ENCODE results near the gene RNASE13. TPM values are rescaled to one million over a fixed set of nuclear protein-coding genes. Genes with fewer than 3 reads are reported as not detected.

The RNASE13 gene
- total RNA-seq, 4 donors from 2014 or later: not detected

DNA sequence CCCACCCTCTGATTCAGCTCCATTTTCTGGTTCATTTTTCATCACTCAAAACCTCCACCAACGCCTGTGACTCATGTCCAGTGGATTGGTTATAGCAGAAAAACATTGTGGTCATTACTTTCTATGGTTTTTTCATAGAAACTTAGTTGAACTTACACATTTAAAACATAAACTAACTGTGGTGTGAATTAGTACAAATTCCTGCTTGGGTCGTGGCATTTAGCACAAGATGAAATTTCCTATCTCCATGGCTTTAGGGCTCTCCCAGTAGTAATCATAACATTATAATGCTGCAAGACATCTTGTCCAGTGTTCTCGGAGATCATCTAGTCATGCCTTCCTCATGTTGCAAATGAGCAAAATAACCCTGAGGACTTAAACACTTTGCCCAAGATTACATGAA is 14.7 kb upstream of the RNASE13 start:
- Histone ChIP-seq H3K27ac (no peak overlapping the region), H3K27me3 (no peaks in the 10 kb centered on the region), H3K9me3 (no peaks in the 10 kb centered on the region), H3K4me1 (no peaks in the 10 kb centered on the region), H3K4me3 (no peak overlapping the region), H3K36me3 (no peaks in the 10 kb centered on the region)
- no peak for DNase-seq
- TF ChIP-seq POLR2A (IDR thresholded peaks at IDR 0.05): no peak
- TF ChIP-seq, protein P1, sequence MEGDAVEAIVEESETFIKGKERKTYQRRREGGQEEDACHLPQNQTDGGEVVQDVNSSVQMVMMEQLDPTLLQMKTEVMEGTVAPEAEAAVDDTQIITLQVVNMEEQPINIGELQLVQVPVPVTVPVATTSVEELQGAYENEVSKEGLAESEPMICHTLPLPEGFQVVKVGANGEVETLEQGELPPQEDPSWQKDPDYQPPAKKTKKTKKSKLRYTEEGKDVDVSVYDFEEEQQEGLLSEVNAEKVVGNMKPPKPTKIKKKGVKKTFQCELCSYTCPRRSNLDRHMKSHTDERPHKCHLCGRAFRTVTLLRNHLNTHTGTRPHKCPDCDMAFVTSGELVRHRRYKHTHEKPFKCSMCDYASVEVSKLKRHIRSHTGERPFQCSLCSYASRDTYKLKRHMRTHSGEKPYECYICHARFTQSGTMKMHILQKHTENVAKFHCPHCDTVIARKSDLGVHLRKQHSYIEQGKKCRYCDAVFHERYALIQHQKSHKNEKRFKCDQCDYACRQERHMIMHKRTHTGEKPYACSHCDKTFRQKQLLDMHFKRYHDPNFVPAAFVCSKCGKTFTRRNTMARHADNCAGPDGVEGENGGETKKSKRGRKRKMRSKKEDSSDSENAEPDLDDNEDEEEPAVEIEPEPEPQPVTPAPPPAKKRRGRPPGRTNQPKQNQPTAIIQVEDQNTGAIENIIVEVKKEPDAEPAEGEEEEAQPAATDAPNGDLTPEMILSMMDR (IDR thresholded peaks at IDR 0.05): no peak

DNA sequence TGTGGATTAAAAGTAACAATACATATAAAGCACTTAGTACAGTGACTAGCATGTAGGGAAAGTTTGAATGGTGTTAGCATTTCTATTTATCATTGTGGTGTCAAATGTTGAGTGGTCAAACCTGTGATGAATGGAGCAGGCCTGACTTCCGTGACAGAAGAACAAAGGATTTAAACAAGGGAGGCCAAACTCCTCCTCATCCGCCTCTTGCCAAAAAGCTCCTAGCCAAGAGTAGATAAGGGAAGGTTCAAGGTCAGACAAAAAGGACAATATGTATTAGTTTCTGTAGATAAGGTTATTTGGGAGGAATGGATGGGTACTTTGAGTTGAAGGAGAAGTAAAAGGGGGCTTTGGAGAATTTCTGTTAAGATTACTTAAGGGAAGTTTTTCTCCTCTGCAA is 14.0 kb upstream of the RNASE13 start:
- H3K4me1 ChIP-seq: peaks cover 0 to 4% (median under 1%) of the 10 kb centered on the region in 4 donors
- H3K36me3 ChIP-seq: no peaks in the 10 kb centered on the region
- H3K4me3 ChIP-seq: no peak overlapping the region
- H3K27me3 ChIP-seq: no peaks in the 10 kb centered on the region
- TF ChIP-seq POLR2A (IDR thresholded peaks at IDR 0.05): no peak
- TF ChIP-seq, protein P1 (IDR thresholded peaks at IDR 0.05): no peak
- no peak for DNase-seq
- H3K27ac ChIP-seq: no peak overlapping the region
- H3K9me3 ChIP-seq: no peaks in the 10 kb centered on the region

DNA sequence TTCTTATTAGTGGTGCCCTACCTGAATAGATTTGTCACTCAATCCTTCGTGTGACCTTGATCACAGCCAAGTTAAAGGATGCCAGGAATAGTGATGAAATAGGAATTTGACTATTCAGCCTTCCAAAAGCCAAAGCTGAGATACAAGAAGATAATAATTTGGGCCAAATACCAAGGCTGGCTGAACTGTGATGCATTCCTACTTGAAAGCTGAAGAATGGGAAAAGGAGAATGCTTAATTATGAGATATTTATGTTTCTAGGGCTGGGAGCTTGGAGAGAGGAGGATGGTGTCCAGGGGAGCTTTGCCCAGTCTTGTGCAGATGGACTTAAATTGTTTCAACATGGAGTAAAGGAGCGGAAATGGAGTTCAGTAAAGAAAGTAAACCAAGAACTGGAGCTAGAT is 12.8 kb upstream of the RNASE13 start:
- no peak for DNase-seq
- no peaks in the 10 kb centered on the region for H3K36me3 ChIP-seq
- H3K27me3 ChIP-seq: no peaks in the 10 kb centered on the region
- TF ChIP-seq, protein P1 (IDR thresholded peaks at IDR 0.05): no peak
- TF ChIP-seq POLR2A (IDR thresholded peaks at IDR 0.05): no peak
- H3K9me3 ChIP-seq: no peaks in the 10 kb centered on the region
- H3K4me3 ChIP-seq: no peak overlapping the region
- H3K27ac ChIP-seq: no peak overlapping the region
- peaks cover 0 to 9% (median 3%) of the 10 kb centered on the region in 4 donors for H3K4me1 ChIP-seq

DNA sequence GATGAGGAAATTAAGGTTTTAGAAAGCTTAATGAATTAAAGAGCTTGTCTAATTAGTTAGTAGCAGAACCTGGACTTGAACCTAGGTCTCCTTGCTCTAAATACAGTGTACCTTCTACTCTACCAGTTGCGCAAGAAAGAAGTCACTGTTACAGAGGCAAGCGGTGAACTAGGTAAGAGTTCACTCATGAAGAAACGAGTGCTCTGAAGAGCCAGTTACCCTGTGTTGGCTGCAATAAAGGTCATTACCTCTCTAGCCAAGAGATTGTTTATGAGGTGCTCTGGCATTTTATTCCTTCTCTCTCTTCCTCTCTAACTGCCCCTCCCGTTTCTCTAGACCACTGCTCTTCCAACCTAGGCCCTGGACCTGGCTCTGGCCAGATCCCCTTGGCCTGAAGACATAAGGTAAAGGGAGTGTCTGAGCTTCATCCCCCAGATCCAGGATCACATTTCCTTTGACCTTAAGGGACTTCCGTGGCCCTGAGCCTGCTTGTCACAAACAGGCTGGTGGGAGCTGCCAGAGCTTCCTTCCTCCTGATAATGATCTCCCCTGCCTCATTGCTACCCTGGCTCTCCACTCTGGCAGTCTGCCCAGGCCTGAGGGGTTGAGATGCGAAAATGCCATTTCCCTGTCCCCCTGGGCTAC is 9.5 kb upstream of the RNASE13 start:
- peaks cover 0 to 19% (median 3%) of the 10 kb centered on the region in 4 donors for H3K4me1 ChIP-seq
- no peak overlapping the region for H3K4me3 ChIP-seq
- no peaks in the 10 kb centered on the region for H3K36me3 ChIP-seq
- TF ChIP-seq POLR2A (IDR thresholded peaks at IDR 0.05): no peak
- TF ChIP-seq, protein P1 (IDR thresholded peaks at IDR 0.05): no peak
- no peaks in the 10 kb centered on the region for H3K9me3 ChIP-seq
- H3K27ac ChIP-seq: peak overlapping the region in 1 of 4 donors; percentile 3
- DNase-seq: no peak
- H3K27me3 ChIP-seq: no peaks in the 10 kb centered on the region

DNA sequence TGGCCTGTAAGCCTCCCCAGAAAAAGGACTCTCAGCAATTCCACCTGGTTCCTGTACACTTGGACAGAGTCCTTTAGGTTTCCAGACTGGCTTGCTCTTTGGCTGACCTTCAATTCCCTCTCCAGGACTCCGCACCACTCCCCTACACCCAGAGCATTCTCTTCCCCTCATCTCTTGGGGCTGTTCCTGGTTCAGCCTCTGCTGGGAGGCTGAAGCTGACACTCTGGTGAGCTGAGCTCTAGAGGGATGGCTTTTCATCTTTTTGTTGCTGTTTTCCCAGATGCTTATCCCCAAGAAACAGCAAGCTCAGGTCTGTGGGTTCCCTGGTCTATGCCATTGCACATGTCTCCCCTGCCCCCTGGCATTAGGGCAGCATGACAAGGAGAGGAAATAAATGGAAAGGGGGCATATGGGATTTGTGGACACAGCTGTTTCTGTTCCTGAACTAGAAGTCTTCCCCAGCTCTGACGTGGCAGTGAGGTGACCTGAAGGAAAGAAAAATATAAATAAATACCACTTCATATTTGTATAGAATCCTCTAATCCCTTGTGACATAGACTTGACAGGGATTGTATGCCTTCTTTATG is 8.9 kb upstream of the RNASE13 start:
- H3K27ac ChIP-seq: no peak overlapping the region
- H3K27me3 ChIP-seq: no peaks in the 10 kb centered on the region

More for the DNA sequence above, 8.9 kb upstream of the RNASE13 start:
- Histone ChIP-seq H3K4me1 (peaks cover 0 to 25% (median 3%) of the 10 kb centered on the region in 4 donors), H3K4me3 (no peak overlapping the region), H3K9me3 (no peaks in the 10 kb centered on the region), H3K36me3 (no peaks in the 10 kb centered on the region)
- no peak for TF ChIP-seq POLR2A (IDR thresholded peaks at IDR 0.05)
- TF ChIP-seq, protein P1 (IDR thresholded peaks at IDR 0.05): no peak
- DNase-seq: no peak

Measured in Peyer's patch (tissue), 4 donors.